Measurements from ENCODE around the gene MERTK. TPM values are rescaled to one million over a fixed set of nuclear protein-coding genes. Genes with fewer than 3 reads are reported as not detected.

The MERTK gene
- total and polyA plus RNA-seq, 11 donors = 1.9 to 15.2 (median 4.7) TPM

- H3K27me3 ChIP-seq = no peaks in the 10 kb centered on the region
- ATAC-seq (no peak), DNase-seq (no peak)
- H3K27ac ChIP-seq = peak overlapping the region in 1 of 12 donors; percentile 42
- peaks cover 0 to 23% (median 6%) of the 10 kb centered on the region in 9 donors for H3K36me3 ChIP-seq
- no peak for TF ChIP-seq POLR2A (IDR thresholded peaks at IDR 0.05)
- no peak overlapping the region for H3K4me3 ChIP-seq
- no peaks in the 10 kb centered on the region for H3K9me3 ChIP-seq
- H3K4me1 ChIP-seq = peaks cover 0 to 26% (median 9%) of the 10 kb centered on the region in 12 donors
- 92 to 98% (median 96%) methylated on average over 3 of the region's 3 CpGs for WGBS, 4 donors
- intact Hi-C loops (cut with DNase I) = no loop called here
Measured at GRCh38 chr2:111965062-111965461, 66.7 kb downstream of the MERTK start.

DNA sequence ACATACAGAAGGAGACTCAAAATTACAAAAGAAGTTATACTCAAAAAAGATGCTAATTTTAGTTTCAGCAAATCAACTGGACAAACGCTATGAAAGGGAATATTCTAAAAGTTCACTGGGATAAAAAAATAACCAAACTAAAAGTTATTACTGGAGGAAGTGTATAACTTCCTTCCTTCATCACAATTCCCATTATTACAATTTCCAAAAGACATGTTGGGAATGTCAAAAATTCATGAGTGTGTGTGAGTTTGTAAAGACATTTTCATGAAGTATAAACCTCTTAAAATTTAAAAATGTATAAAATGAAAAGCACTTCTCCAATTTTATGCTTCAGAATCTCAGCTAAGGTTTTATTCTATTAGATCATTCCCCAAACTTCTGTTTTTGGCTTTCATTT lies 67.8 kb downstream of the MERTK start:
- Histone ChIP-seq H3K27ac (peak overlapping the region in 4 of 12 donors; percentile 8 to 53 (median 30)), H3K9me3 (no peaks in the 10 kb centered on the region), H3K36me3 (peaks cover 0 to 23% (median 6%) of the 10 kb centered on the region in 9 donors), H3K4me3 (no peak overlapping the region), H3K4me1 (peaks cover 0 to 26% (median 9%) of the 10 kb centered on the region in 12 donors), H3K27me3 (no peaks in the 10 kb centered on the region)
- intact Hi-C loops (cut with DNase I) = no loop called here
- TF ChIP-seq, protein P1, sequence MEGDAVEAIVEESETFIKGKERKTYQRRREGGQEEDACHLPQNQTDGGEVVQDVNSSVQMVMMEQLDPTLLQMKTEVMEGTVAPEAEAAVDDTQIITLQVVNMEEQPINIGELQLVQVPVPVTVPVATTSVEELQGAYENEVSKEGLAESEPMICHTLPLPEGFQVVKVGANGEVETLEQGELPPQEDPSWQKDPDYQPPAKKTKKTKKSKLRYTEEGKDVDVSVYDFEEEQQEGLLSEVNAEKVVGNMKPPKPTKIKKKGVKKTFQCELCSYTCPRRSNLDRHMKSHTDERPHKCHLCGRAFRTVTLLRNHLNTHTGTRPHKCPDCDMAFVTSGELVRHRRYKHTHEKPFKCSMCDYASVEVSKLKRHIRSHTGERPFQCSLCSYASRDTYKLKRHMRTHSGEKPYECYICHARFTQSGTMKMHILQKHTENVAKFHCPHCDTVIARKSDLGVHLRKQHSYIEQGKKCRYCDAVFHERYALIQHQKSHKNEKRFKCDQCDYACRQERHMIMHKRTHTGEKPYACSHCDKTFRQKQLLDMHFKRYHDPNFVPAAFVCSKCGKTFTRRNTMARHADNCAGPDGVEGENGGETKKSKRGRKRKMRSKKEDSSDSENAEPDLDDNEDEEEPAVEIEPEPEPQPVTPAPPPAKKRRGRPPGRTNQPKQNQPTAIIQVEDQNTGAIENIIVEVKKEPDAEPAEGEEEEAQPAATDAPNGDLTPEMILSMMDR (IDR thresholded peaks at IDR 0.05) = no peak
- TF ChIP-seq POLR2A (IDR thresholded peaks at IDR 0.05) = no peak
- DNase-seq = no peak
- no peak for ATAC-seq
- WGBS, 4 donors = 40 to 55% (median 48%) methylated on average over 1 of the region's 1 CpG

DNA sequence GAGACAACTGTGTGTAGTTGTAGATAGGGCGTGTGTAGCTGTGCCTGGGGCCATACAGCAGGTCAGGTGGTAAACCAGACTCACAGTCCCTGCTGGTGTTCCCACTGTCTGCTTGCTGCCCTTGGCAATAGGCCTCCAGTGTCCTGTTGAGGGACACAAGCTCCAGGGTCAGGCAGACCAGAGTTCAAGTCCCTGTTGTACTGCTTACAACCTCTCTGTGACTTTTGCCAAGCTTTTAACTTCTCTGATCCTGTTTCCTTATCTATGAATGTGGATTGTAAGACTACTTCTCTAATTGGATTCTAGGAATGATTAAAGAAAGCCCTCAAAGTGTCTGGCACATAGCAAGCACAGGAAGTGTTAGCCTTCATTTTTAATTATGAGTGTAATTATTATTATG lies 68.6 kb downstream of the MERTK start:
- intact Hi-C loops (cut with DNase I) = no loop called here
- peaks cover 0 to 26% (median 9%) of the 10 kb centered on the region in 12 donors for H3K4me1 ChIP-seq
- no peak for ATAC-seq
- H3K9me3 ChIP-seq = no peaks in the 10 kb centered on the region
- TF ChIP-seq, protein P1 (IDR thresholded peaks at IDR 0.05) = no peak
- TF ChIP-seq POLR2A (IDR thresholded peaks at IDR 0.05) = no peak
- H3K36me3 ChIP-seq = peaks cover 0 to 23% (median 6%) of the 10 kb centered on the region in 9 donors
- WGBS, 4 donors = 88 to 100% (median 93%) methylated on average over 1 of the region's 1 CpG
- no peak overlapping the region for H3K4me3 ChIP-seq
- H3K27ac ChIP-seq = peak overlapping the region in 3 of 12 donors; percentile 8 to 53 (median 18)
- no peaks in the 10 kb centered on the region for H3K27me3 ChIP-seq
- DNase-seq = no peak

- Histone ChIP-seq H3K27ac (no peak overlapping the region), H3K27me3 (no peaks in the 10 kb centered on the region), H3K36me3 (peaks cover 0 to 25% (median 8%) of the 10 kb centered on the region in 9 donors), H3K9me3 (no peaks in the 10 kb centered on the region), H3K4me1 (peaks cover 0 to 29% (median 20%) of the 10 kb centered on the region in 12 donors), H3K4me3 (no peak overlapping the region)
- TF ChIP-seq, protein P1 (IDR thresholded peaks at IDR 0.05) = no peak
- no peak for TF ChIP-seq POLR2A (IDR thresholded peaks at IDR 0.05)
- 96 to 100% (median 97%) methylated on average over 1 of the region's 1 CpG for WGBS, 4 donors
- no peak for DNase-seq
- no peak for ATAC-seq
- intact Hi-C loops (cut with DNase I) = loop anchor here in 3 of 10 donors (5.0 to 10.0 kb wide), 2 partner anchors 66 to 73 kb away; partner anchors contain the start of gene MERTK (in 1 of the 3)
Measured at GRCh38 chr2:111970453-111970852, 72.0 kb downstream of the MERTK start.
